Activated CD4-positive, alpha-beta T cell treated with anti-CD3 and anti-CD28 coated beads, Interleukin-2, amount 10 ng/mL, durations not matched to agents 7 days and 5 days (primary cell): ENCODE measurements around the gene UBTD1. TPM values are rescaled to one million over a fixed set of nuclear protein-coding genes. Genes with fewer than 3 reads are reported as not detected.

ENCODE experiments used
- CTCF ChIA-PET: fragments of 350-600 bp; sonication (Branson Sonifier 250); formaldehyde crosslinking; loops from one replicate; lab custom pipeline; 2021; ENCODE audit warnings: antibody characterized with exemption; lab: Charles Lee
- POLR2A ChIA-PET: fragments of 350-600 bp; sonication (Branson Sonifier 250); formaldehyde crosslinking; loops from one replicate; lab custom pipeline; 2021; ENCODE audit warnings: antibody characterized with exemption; lab: Charles Lee
- DNase-seq: peaks from one replicate; pipeline ENCODE4 v3.0.0-alpha.2; 2020
- H3K27ac Mint-ChIP-seq: one replicate; pipeline ENCODE4 v1.8.0; 2021; ENCODE audit warnings: mild to moderate bottlenecking, moderate library complexity, mixed read lengths
- H3K27me3 Mint-ChIP-seq: one replicate; pipeline ENCODE4 v1.8.0; 2021; ENCODE audit warnings: mixed read lengths
- H3K36me3 Mint-ChIP-seq: one replicate; pipeline ENCODE4 v1.8.0; 2021; ENCODE audit warnings: low read depth, mixed read lengths
- H3K4me1 Mint-ChIP-seq: one replicate; pipeline ENCODE4 v1.8.0; 2021; ENCODE audit warnings: mixed read lengths
- H3K4me3 Mint-ChIP-seq: one replicate; pipeline ENCODE4 v1.8.0; 2021; ENCODE audit warnings: mild to moderate bottlenecking, moderate library complexity, mixed read lengths
- H3K9me3 Mint-ChIP-seq: one replicate; pipeline ENCODE4 v1.8.0; 2021; ENCODE audit warnings: mixed read lengths
- total RNA-seq, 2 experiments: library from RNA; stranded (reverse); gene quantifications; one replicate each; pipeline ENCODE4 v1.2.3, GENCODE V29; 2021

The UBTD1 gene, protein sequence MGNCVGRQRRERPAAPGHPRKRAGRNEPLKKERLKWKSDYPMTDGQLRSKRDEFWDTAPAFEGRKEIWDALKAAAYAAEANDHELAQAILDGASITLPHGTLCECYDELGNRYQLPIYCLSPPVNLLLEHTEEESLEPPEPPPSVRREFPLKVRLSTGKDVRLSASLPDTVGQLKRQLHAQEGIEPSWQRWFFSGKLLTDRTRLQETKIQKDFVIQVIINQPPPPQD
- under 1 TPM; 0.50 to 0.72 TPM for total RNA-seq

- Mint-ChIP-seq H3K27me3 (peaks cover 30% of the 10 kb centered on the region), H3K4me3 (peak within 1 kb of the TSS; percentile 99), H3K9me3 (no peaks in the 10 kb centered on the region), H3K27ac (peak within 1 kb of the TSS; percentile 98), H3K36me3 (peaks cover 8% of the 10 kb centered on the region), H3K4me1 (peaks cover 44% of the 10 kb centered on the region)
- CTCF ChIA-PET, result interaction anchor here (0.9 to 1.5 kb wide), 5 partner anchors 11 to 47 kb away, joined by 3 to 6 read pairs (median 3); no protein-coding TSS in a partner anchor
- DNase-seq, result peak; percentile 37
- POLR2A ChIA-PET, result no interaction called here
Observed at GRCh38 chr10:97498841-97499560, at the start of gene UBTD1. Gene UBTD1 (plus strand): TSS chr10:97498924. CDS start chr10:97499204, 280 bp downstream.

- ChIA-PET POLR2A (no interaction called here), CTCF (interaction anchor here (0.6 to 1.1 kb wide), 2 partner anchors 21 to 48 kb away, joined by 3 read pairs; no protein-coding TSS in a partner anchor)
- no peak for DNase-seq
- H3K9me3 Mint-ChIP-seq, result no peaks in the 10 kb centered on the region
- H3K36me3 Mint-ChIP-seq, result peaks cover 29% of the 10 kb centered on the region
- H3K4me1 Mint-ChIP-seq, result peaks cover 44% of the 10 kb centered on the region
- no peak overlapping the region for H3K27ac Mint-ChIP-seq
- H3K27me3 Mint-ChIP-seq, result no peaks in the 10 kb centered on the region
- no peak overlapping the region for H3K4me3 Mint-ChIP-seq
Observed at GRCh38 chr10:97450828-97451227, 47.9 kb upstream of the UBTD1 start.

GRCh38 chr10:97451605-97452004, 47.1 kb upstream of the UBTD1 start:
- POLR2A ChIA-PET, result no interaction called here

DNA sequence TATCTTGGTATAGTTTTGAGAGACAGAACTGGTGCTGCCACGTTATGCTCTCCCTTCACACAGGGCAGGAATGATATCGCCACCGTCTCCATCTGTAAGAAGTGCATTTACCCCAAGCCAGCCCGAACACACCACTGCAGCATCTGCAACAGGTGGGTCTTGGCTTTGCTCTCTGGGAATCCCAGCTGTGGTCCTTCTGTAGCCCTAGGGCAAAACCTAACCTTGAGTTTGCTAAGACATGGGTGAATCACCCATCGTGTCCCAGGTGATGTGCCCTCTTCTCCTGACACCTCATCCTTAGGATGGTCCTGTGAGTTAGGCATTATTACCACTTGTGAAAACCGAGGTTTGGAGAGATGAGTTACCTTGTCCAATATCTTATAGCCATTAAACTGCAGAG, 46.4 kb upstream of the UBTD1 start:
- Mint-ChIP-seq H3K27me3 (no peaks in the 10 kb centered on the region), H3K9me3 (no peaks in the 10 kb centered on the region), H3K36me3 (peaks cover 29% of the 10 kb centered on the region), H3K27ac (no peak overlapping the region), H3K4me3 (no peak overlapping the region), H3K4me1 (peaks cover 31% of the 10 kb centered on the region)
- DNase-seq, result no peak
- ChIA-PET POLR2A (no interaction called here), CTCF (interaction anchor here (1.4 kb wide), 1 partner anchor 13 kb away, joined by 3 read pairs; no protein-coding TSS in a partner anchor)

More at GRCh38 chr10:97451605-97452004, 47.1 kb upstream of the UBTD1 start:
- DNase-seq, result no peak
- Mint-ChIP-seq H3K9me3 (no peaks in the 10 kb centered on the region), H3K4me3 (no peak overlapping the region), H3K27me3 (no peaks in the 10 kb centered on the region), H3K36me3 (peaks cover 29% of the 10 kb centered on the region), H3K27ac (no peak overlapping the region), H3K4me1 (peaks cover 38% of the 10 kb centered on the region)
- CTCF ChIA-PET, result interaction anchor here (1.1 to 1.4 kb wide), 2 partner anchors 14 to 49 kb away, joined by 3 read pairs; no protein-coding TSS in a partner anchor

GRCh38 chr10:97454330-97455036, 44.2 kb upstream of the UBTD1 start:
- no peaks in the 10 kb centered on the region for H3K27me3 Mint-ChIP-seq
- ChIA-PET CTCF (interaction anchor here (0.8 to 2.4 kb wide), 2 partner anchors 12 to 13 kb away, joined by 3 to 6 read pairs; no protein-coding TSS in a partner anchor), POLR2A (no interaction called here)
- peaks cover 17% of the 10 kb centered on the region for H3K4me1 Mint-ChIP-seq
- H3K27ac Mint-ChIP-seq, result peak overlapping the region; percentile 82
- no peak for DNase-seq
- peaks cover 37% of the 10 kb centered on the region for H3K36me3 Mint-ChIP-seq
- H3K4me3 Mint-ChIP-seq, result no peak overlapping the region
- no peaks in the 10 kb centered on the region for H3K9me3 Mint-ChIP-seq

- no peak for DNase-seq
- H3K9me3 Mint-ChIP-seq, result no peaks in the 10 kb centered on the region
- no peak overlapping the region for H3K27ac Mint-ChIP-seq
- peaks cover 12% of the 10 kb centered on the region for H3K4me1 Mint-ChIP-seq
- H3K27me3 Mint-ChIP-seq, result no peaks in the 10 kb centered on the region
- CTCF ChIA-PET, result interaction anchor here (1.2 to 1.7 kb wide), 4 partner anchors 10 to 46 kb away, joined by 3 to 4 read pairs (median 4); partner anchors contain the start of genes EXOSC1 and ZDHHC16
- no peak overlapping the region for H3K4me3 Mint-ChIP-seq
- POLR2A ChIA-PET, result no interaction called here
- peaks cover 44% of the 10 kb centered on the region for H3K36me3 Mint-ChIP-seq
Observed at GRCh38 chr10:97456034-97456685, 42.6 kb upstream of the UBTD1 start.

DNA sequence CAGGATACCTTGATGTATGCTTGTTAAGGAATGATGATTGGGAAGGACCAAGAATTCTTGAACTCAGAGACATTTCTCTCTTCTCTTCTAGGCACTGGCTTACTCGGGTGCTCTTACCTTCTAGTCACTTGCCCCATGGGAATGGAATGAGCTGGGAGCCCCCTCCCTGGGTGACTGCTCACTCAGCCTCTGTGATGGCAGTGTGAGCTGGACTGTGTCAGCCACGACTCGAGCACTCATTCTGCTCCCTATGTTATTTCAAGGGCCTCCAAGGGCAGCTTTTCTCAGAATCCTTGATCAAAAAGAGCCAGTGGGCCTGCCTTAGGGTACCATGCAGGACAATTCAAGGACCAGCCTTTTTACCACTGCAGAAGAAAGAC, 42.0 kb upstream of the UBTD1 start:
- Mint-ChIP-seq H3K4me3 (no peak overlapping the region), H3K9me3 (no peaks in the 10 kb centered on the region)

DNA sequence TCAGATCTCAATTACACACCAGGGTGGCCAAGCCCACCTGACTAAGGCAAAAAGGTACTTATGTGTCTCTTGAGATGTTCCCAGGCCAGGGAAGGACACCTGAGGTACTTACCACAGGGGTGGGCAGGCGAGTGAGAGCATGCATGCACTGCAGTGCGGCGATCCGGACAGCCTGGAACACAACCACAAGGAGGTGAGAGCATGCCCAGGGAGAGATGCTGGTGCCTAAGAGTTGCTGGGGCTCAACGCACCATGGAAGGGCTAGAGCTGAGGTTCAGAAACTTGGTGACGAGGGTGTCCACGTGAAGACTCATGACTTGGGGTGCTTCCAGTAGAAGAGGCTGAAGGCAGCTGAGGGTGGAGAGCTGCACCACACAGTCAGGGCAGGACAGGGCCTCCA, 39.6 kb upstream of the UBTD1 start:
- Mint-ChIP-seq H3K36me3 (peaks cover 52% of the 10 kb centered on the region), H3K27ac (no peak overlapping the region), H3K27me3 (no peaks in the 10 kb centered on the region), H3K4me1 (peaks cover 7% of the 10 kb centered on the region), H3K4me3 (no peak overlapping the region), H3K9me3 (no peaks in the 10 kb centered on the region)
- POLR2A ChIA-PET, result no interaction called here
- no peak for DNase-seq
- CTCF ChIA-PET, result interaction anchor here (1.0 to 1.1 kb wide), 2 partner anchors 9 to 54 kb away, joined by 4 read pairs; no protein-coding TSS in a partner anchor

More for the DNA sequence above, 42.0 kb upstream of the UBTD1 start:
- Mint-ChIP-seq H3K36me3 (peaks cover 44% of the 10 kb centered on the region), H3K27me3 (no peaks in the 10 kb centered on the region), H3K27ac (no peak overlapping the region), H3K4me1 (peaks cover 9% of the 10 kb centered on the region)
- ChIA-PET POLR2A (no interaction called here), CTCF (interaction anchor here (0.7 to 1.7 kb wide), 5 partner anchors 10 to 261 kb away, joined by 3 to 4 read pairs (median 3); partner anchors contain the start of genes EXOSC1 and ZDHHC16)
- DNase-seq, result no peak

GRCh38 chr10:97459933-97460332, 38.8 kb upstream of the UBTD1 start:
- Mint-ChIP-seq H3K4me1 (no peaks in the 10 kb centered on the region), H3K4me3 (no peak overlapping the region), H3K27ac (peak overlapping the region; percentile 4), H3K27me3 (no peaks in the 10 kb centered on the region), H3K9me3 (no peaks in the 10 kb centered on the region), H3K36me3 (peaks cover 48% of the 10 kb centered on the region)
- no peak for DNase-seq
- ChIA-PET POLR2A (no interaction called here), CTCF (interaction anchor here (0.7 to 1.3 kb wide), 4 partner anchors 8 to 179 kb away, joined by 3 to 4 read pairs (median 4); no protein-coding TSS in a partner anchor)

- H3K4me1 Mint-ChIP-seq, result no peaks in the 10 kb centered on the region
- no peak for DNase-seq
- no peaks in the 10 kb centered on the region for H3K27me3 Mint-ChIP-seq
- ChIA-PET CTCF (interaction anchor here (1.3 kb wide), 1 partner anchor 8 kb away, joined by 7 read pairs; no protein-coding TSS in a partner anchor), POLR2A (no interaction called here)
- H3K4me3 Mint-ChIP-seq, result no peak overlapping the region
- H3K36me3 Mint-ChIP-seq, result peaks cover 43% of the 10 kb centered on the region
- H3K27ac Mint-ChIP-seq, result no peak overlapping the region
- H3K9me3 Mint-ChIP-seq, result no peaks in the 10 kb centered on the region
Observed at GRCh38 chr10:97462309-97462708, 36.4 kb upstream of the UBTD1 start.

- H3K4me3 Mint-ChIP-seq, result no peak overlapping the region
- H3K27me3 Mint-ChIP-seq, result no peaks in the 10 kb centered on the region
- peaks cover 2% of the 10 kb centered on the region for H3K4me1 Mint-ChIP-seq
- no peaks in the 10 kb centered on the region for H3K9me3 Mint-ChIP-seq
- ChIA-PET POLR2A (no interaction called here), CTCF (interaction anchor here (0.7 to 1.0 kb wide), 6 partner anchors 17 to 58 kb away, joined by 3 to 4 read pairs (median 3); no protein-coding TSS in a partner anchor)
- peaks cover 38% of the 10 kb centered on the region for H3K36me3 Mint-ChIP-seq
- peak; percentile 59 for DNase-seq
- no peak overlapping the region for H3K27ac Mint-ChIP-seq
Observed at GRCh38 chr10:97463363-97464132, 35.2 kb upstream of the UBTD1 start.
